Measurements from ENCODE around the gene PRELID1. TPM values are rescaled to one million over a fixed set of nuclear protein-coding genes. Genes with fewer than 3 reads are reported as not detected.

PRELID1 gene, protein sequence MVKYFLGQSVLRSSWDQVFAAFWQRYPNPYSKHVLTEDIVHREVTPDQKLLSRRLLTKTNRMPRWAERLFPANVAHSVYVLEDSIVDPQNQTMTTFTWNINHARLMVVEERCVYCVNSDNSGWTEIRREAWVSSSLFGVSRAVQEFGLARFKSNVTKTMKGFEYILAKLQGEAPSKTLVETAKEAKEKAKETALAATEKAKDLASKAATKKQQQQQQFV
- 217 TPM in 2 replicates for total RNA-seq

DNA sequence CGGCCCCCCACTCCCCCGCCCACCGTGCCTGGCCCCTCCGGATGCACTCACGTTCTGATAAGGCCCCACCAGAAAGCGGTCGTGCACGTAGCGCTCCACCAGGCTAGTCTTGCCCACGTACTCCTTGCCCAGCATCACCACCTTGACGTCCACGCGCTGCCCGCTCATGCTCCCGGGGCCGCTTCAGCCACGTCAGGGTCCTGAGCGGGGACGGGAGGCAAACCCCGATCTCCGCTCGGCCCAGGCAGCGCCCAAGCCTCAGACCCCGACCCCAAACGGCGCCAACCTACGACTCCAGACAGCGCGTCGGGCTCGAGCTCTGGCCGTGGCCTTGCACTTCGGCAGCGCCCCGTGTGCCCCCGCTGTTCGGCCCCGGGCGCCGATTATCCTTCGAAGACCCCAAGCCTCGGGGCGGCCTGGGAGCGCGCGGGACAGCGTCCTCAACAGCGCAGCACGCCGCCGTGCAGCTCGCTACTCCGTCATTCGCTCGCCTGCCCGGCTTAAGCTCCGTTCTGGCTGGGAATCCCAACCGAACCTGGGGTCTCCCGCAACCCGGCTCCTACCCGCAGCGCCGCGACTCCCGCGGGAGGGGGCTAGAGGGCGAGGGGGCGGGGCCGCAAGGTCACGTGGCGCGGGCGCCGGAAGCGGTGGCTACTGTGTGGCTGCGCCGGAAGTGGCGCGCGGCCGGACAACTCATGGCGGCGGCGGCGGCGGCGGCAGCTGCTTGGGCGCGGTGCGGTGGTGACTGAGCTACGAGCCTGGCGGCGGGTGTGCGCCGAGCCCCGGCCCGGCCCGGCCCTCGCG is at the start of gene PRELID1, which contains the start of gene RAB24:
Gene PRELID1, plus strand, starts transcription at position 679 of the 804 bp plus-strand sequence. CDS start 187 bp downstream, outside the sequence.
Gene RAB24, minus strand, starts transcription at position 599 of the 804 bp plus-strand sequence. Its CDS starts 431 bp downstream, at position 168.

DNA sequence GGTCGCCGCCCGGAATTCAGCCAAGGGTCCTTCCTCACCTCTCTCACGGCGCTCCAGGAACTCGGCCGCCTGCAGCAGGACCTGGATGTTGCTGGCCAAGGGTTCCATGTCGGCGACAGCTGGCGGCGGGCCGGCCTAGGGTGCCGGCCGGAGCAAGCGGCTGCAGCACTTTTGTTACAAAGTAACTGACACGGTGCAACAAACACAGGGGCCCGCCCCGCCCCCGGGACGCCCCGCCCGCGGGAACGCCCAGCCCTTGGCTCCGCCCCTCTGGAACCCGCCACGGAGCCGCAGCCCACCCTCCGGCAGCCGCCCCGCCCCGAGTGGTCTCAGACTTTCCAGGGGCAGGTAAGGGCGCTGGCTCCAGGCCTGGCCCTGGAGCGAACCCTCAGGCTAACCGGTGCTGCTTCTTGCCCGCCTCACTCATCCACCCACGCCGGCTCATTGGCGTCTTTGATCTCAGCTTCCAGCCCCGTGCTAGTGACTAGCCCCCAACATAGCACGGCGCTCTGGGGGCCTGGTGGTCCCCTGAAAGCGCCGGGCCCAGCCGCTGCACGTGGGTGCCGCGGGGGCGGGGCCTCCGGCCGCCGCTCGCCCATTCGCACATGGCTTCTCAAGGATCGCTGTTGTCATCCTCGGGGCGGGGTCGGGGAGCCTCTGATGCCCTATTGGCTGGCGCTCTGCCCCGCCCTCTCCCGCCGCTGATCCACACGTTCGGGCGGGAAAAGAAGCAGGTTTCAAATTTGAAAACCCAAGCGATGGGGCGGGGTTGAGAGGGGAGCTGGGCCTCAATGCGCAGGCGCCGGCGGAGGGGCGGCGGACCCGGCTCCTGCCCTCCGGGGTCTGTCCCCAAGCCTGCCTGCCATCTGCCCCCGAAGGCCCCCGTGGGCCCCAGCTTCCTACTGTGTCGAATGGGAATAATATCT is 8.4 kb downstream of the PRELID1 start, which contains the start of gene MXD3:
Gene MXD3, minus strand, starts transcription at position 176 of the 926 bp plus-strand sequence. Its CDS starts 68 bp downstream, at position 108.

DNA sequence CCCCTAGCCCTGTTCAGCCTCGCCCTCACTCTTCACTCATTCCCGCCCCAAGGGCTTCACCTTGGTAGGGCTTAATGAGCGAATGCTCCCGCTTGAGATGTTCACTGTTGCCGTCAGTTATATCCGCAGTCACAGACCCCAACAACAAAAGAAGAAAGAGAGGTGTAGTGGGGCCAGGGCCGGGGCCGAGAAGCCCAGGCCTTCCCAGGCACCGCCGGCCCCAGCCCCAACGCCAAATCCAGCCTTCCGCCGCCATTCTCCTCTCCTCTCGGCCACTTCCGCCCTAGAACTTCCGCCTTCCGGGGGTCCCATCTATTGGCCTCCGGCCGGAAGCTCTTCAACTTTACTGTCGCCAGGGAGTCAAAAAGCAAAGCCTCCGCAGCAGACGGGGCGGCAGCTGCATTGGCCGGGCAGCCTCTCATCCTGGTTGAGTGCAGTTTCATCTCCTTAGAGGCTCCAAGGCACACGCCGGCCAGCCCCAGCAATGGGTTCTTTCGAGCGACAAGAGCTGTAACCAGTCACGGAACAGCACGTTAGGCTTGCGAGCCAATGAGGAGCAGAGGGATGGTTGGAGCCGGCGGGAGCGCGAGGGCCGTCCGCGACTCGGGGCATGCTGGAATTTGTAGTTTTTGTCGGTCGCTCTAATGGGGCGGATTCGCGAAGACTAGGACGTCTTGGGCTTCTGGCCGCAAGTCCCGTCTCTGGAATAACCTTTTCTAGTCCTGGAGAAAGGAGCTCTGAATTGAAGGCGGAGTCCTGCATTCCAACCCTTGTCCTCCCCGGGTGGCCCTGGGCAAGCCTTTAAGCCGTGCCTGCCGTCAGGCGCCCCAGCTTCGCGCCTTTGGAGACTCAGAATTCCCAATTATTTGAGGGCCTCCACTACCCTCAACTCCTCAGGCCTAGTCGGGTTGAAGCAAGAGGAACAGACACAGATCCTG is 48.1 kb downstream of the PRELID1 start, which contains the start of gene LMAN2:
Gene LMAN2, minus strand, starts transcription at position 277 of the 938 bp plus-strand sequence. Its CDS starts 21 bp downstream, at position 256.

Other genes starting within 250 kb of the PRELID1 start
- gene FGFR4, start 216.9 kb upstream of the PRELID1 start, total RNA-seq, result 1.9 and 4.2 TPM in 2 replicates
- 75.9 and 83.3 TPM in 2 replicates for gene NSD1, start 170.0 kb upstream of the PRELID1 start, total RNA-seq
- 11.1 and 11.8 TPM in 2 replicates for gene RAB24, start 80 bp upstream of the PRELID1 start, total RNA-seq
- 14.4 and 22.3 TPM in 2 replicates for gene MXD3, start 8.1 kb downstream of the PRELID1 start, total RNA-seq
- gene LMAN2, start 47.9 kb downstream of the PRELID1 start, total RNA-seq, result 255 and 380 TPM in 2 replicates
- 7.4 and 10.3 TPM in 2 replicates for gene RGS14, start 54.1 kb downstream of the PRELID1 start, total RNA-seq
- not detected in 2 replicates for gene SLC34A1, start 80.6 kb downstream of the PRELID1 start, total RNA-seq
- gene PFN3, start 96.9 kb downstream of the PRELID1 start, total RNA-seq, result not detected in 2 replicates
- 1.7 and 1.9 TPM in 2 replicates for gene F12, start 105.8 kb downstream of the PRELID1 start, total RNA-seq
- 30.7 and 38.6 TPM in 2 replicates for gene GRK6, start 122.9 kb downstream of the PRELID1 start, total RNA-seq
- 8.9 and 11.9 TPM in 2 replicates for gene PRR7, start 143.0 kb downstream of the PRELID1 start, total RNA-seq
- gene DBN1, start 169.8 kb downstream of the PRELID1 start, total RNA-seq, result 204 and 221 TPM in 2 replicates
- 82.6 and 90.2 TPM in 2 replicates for gene PDLIM7, start 193.8 kb downstream of the PRELID1 start, total RNA-seq
- 0.86 and 2.8 TPM in 2 replicates for gene DOK3, start 206.0 kb downstream of the PRELID1 start, total RNA-seq
- gene DDX41, start 213.2 kb downstream of the PRELID1 start, total RNA-seq, result 72.4 and 90.8 TPM in 2 replicates

Measured in thoracic aorta endothelial cell (primary cell).